Mesenchymal stem cell (in vitro differentiated cells and primary cell): ENCODE measurements around the gene NCOA5.

Experiments used
- DNase-seq: peaks from one replicate; pipeline ENCODE4 v3.0.0-alpha.2; 2013
- H2AFZ ChIP-seq: one replicate; pipeline ENCODE4 v1.6.1; 2013; ENCODE audit warnings: low read depth, mild to moderate bottlenecking, control low read depth, inconsistent platforms, low read length, moderate library complexity
- H2AK5ac ChIP-seq: 2 replicates; pipeline ENCODE4 v1.6.1; 2013; ENCODE audit warnings: low read length, moderate library complexity, mild to moderate bottlenecking, inconsistent platforms; ENCODE audit not compliant: severe bottlenecking
- H2BK120ac ChIP-seq: one replicate; pipeline ENCODE4 v1.6.1; 2013; ENCODE audit warnings: low read depth, mild to moderate bottlenecking, inconsistent platforms, low read length, moderate library complexity
- H2BK12ac ChIP-seq, 2 experiments: one replicate each; pipeline ENCODE4 v1.6.1; 2013; ENCODE audit warnings: inconsistent platforms in 2 of 2, low read length in 2 of 2, mild to moderate bottlenecking in 2 of 2, moderate library complexity in 2 of 2, control low read depth in 1 of 2
- H2BK15ac ChIP-seq: one replicate; pipeline ENCODE4 v1.6.1; 2013; ENCODE audit warnings: mild to moderate bottlenecking, low read depth, inconsistent platforms; ENCODE audit not compliant: poor library complexity, severe bottlenecking
- H2BK5ac ChIP-seq: 2 replicates; pipeline ENCODE4 v1.6.1; 2013; ENCODE audit warnings: low read depth, mild to moderate bottlenecking, low read length, control low read depth, inconsistent platforms; ENCODE audit not compliant: poor library complexity, severe bottlenecking
- H3K14ac ChIP-seq, 2 experiments: one replicate each; pipeline ENCODE4 v1.6.1; 2013; ENCODE audit warnings: inconsistent platforms in 2 of 2, low read length in 2 of 2, control low read depth in 1 of 2, mild to moderate bottlenecking in 1 of 2, moderate library complexity in 1 of 2
- H3K18ac ChIP-seq, 2 experiments: one replicate each; pipeline ENCODE4 v1.6.1; 2013; ENCODE audit warnings: inconsistent platforms in 2 of 2, low read length in 2 of 2, control low read depth in 1 of 2, low read depth in 1 of 2, mild to moderate bottlenecking in 1 of 2
- H3K23ac ChIP-seq, 2 experiments: one replicate each; pipeline ENCODE4 v1.6.1; 2013; ENCODE audit warnings: inconsistent platforms in 2 of 2, low read length in 2 of 2, mild to moderate bottlenecking in 2 of 2, moderate library complexity in 2 of 2, control low read depth in 1 of 2
- H3K27ac ChIP-seq: 2 replicates; pipeline ENCODE4 v1.5.1; 2013; ENCODE audit warnings: mild to moderate bottlenecking, moderate library complexity, low read length, control low read depth, inconsistent platforms; ENCODE audit not compliant: poor library complexity, severe bottlenecking
- H3K27me3 ChIP-seq, 2 experiments: 2 replicates each; pipeline versions ENCODE4 v1.6.1 to v1.7.0; 2013; ENCODE audit warnings: low read length in 2 of 2, mild to moderate bottlenecking in 2 of 2, moderate library complexity in 2 of 2, control low read depth in 1 of 2, inconsistent platforms in 1 of 2; ENCODE audit not compliant: control insufficient read depth in 1 of 2, insufficient read depth in 1 of 2
- H3K36me3 ChIP-seq, 2 experiments: 2 replicates each; pipeline versions ENCODE4 v1.6.1 to v1.7.0; 2013; ENCODE audit warnings: low read length in 2 of 2, control low read depth in 1 of 2, inconsistent platforms in 1 of 2, low read depth in 1 of 2, mild to moderate bottlenecking in 1 of 2; ENCODE audit not compliant: insufficient read depth in 2 of 2, control insufficient read depth in 1 of 2
- H3K4ac ChIP-seq, 2 experiments: one replicate each; pipeline ENCODE4 v1.6.1; 2013; ENCODE audit warnings: inconsistent platforms in 2 of 2, low read length in 2 of 2, mild to moderate bottlenecking in 2 of 2, moderate library complexity in 2 of 2, control low read depth in 1 of 2, low read depth in 1 of 2
- H3K4me1 ChIP-seq: 2 replicates; pipeline ENCODE4 v1.6.1; 2013; ENCODE audit warnings: low read depth, low read length, control low read depth; ENCODE audit not compliant: control insufficient read depth, insufficient read depth
- H3K4me2 ChIP-seq: 2 replicates; pipeline ENCODE4 v1.6.1; 2013; ENCODE audit warnings: low read length, mild to moderate bottlenecking, inconsistent platforms; ENCODE audit not compliant: poor library complexity, severe bottlenecking
- H3K4me3 ChIP-seq, 2 experiments: 2 replicates each; pipeline versions ENCODE4 v1.5.1 to v1.7.0; 2013; ENCODE audit warnings: low read length in 2 of 2, mild to moderate bottlenecking in 2 of 2, control low read depth in 1 of 2, low read depth in 1 of 2; ENCODE audit not compliant: insufficient read depth in 1 of 2
- H3K79me1 ChIP-seq: replicated peaks from 2 replicates; pipeline ENCODE4 v1.6.1; 2013; ENCODE audit warnings: mild to moderate bottlenecking, control low read depth, low read length, inconsistent platforms; ENCODE audit not compliant: poor library complexity, severe bottlenecking
- H3K9ac ChIP-seq: 2 replicates; pipeline ENCODE4 v1.7.0; 2013; ENCODE audit warnings: mild to moderate bottlenecking, low read length, moderate library complexity
- H3K9me3 ChIP-seq: 2 replicates; pipeline ENCODE4 v1.7.0; 2013; ENCODE audit warnings: mild to moderate bottlenecking, low read length; ENCODE audit not compliant: control insufficient read depth
- H4K8ac ChIP-seq: one replicate; pipeline ENCODE4 v1.6.1; 2013; ENCODE audit warnings: inconsistent platforms, mild to moderate bottlenecking, low read length, moderate library complexity
- H4K91ac ChIP-seq: one replicate; pipeline ENCODE4 v1.6.1; 2013; ENCODE audit warnings: mild to moderate bottlenecking, low read length, inconsistent platforms
- WGBS: methylation state at CpG from one replicate; pipeline ENCODE4 v1.1.7; 2013; ENCODE audit warnings: mixed read lengths; 5-methylcytosine and 5-hydroxymethylcytosine counted together

Gene NCOA5

DNA sequence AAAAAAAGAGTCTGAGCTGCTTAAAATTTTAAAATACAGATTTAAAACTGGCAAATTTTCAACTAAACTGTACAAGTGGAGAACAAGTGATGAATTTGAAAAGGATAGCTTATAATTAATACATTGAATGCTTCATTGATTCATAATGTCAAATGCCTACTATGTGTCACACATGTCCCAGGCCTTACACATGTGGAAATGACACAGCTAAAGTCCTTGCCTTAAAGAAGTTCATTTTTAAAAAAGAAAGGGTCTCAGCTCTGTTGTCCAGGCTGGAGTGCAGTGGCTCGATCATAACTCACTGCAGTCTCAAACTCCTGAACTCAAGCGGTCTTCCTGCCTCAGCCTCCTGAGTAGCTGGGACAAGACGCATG, 5.0 kb downstream of the NCOA5 start:
- Histone ChIP-seq H3K14ac (no peak overlapping the region), H4K91ac (no peak overlapping the region), H2BK12ac (no peak overlapping the region), H3K79me1 (no peaks in the 10 kb centered on the region), H2BK15ac (no peak overlapping the region), H3K9me3 (no peaks in the 10 kb centered on the region), H3K9ac (no peak overlapping the region), H2BK120ac (no peak overlapping the region), H3K27me3 (no peaks in the 10 kb centered on the region), H3K4me1 (peaks cover 9% of the 10 kb centered on the region), H3K4me3 (no peak overlapping the region), H3K23ac (no peak overlapping the region), H2BK5ac (no peak overlapping the region), H3K4me2 (no peak overlapping the region), H4K8ac (no peak overlapping the region), H3K4ac (no peak overlapping the region), H3K36me3 (peaks cover 0 to under 1% of the 10 kb centered on the region in 2 experiments), H3K18ac (no peak overlapping the region), H2AFZ (no peak overlapping the region), H2AK5ac (no peak overlapping the region), H3K27ac (no peak overlapping the region)
- 85% methylated on average over 3 of the region's 3 CpGs for WGBS
- DNase-seq = no peak

GRCh38 chr20:46083531-46084061, 6.2 kb downstream of the NCOA5 start:
- H3K27me3 ChIP-seq = no peaks in the 10 kb centered on the region
- H3K18ac ChIP-seq = no peak overlapping the region
- H3K4me1 ChIP-seq = peaks cover 9% of the 10 kb centered on the region
- no peak overlapping the region for H2BK12ac ChIP-seq
- no peak overlapping the region for H3K23ac ChIP-seq
- H3K9me3 ChIP-seq = no peaks in the 10 kb centered on the region
- no peak for DNase-seq
- H4K91ac ChIP-seq = no peak overlapping the region
- no peak overlapping the region for H2AK5ac ChIP-seq
- no peak overlapping the region for H3K4ac ChIP-seq
- H2BK5ac ChIP-seq = no peak overlapping the region
- no CpG with 5 or more reads among the region's 1 CpG for WGBS
- peaks cover 7% of the 10 kb centered on the region for H3K79me1 ChIP-seq
- no peak overlapping the region for H2BK15ac ChIP-seq
- no peak overlapping the region for H2BK120ac ChIP-seq
- H3K4me2 ChIP-seq = no peak overlapping the region
- no peak overlapping the region for H3K4me3 ChIP-seq
- no peak overlapping the region for H2AFZ ChIP-seq
- H3K27ac ChIP-seq = no peak overlapping the region
- H3K36me3 ChIP-seq = peaks cover 6 to 12% of the 10 kb centered on the region in 2 experiments
- H3K14ac ChIP-seq = no peak overlapping the region
- no peak overlapping the region for H4K8ac ChIP-seq
- no peak overlapping the region for H3K9ac ChIP-seq

- H3K27ac ChIP-seq = no peak overlapping the region
- no peaks in the 10 kb centered on the region for H3K27me3 ChIP-seq
- H2BK15ac ChIP-seq = no peak overlapping the region
- no peak overlapping the region for H3K4ac ChIP-seq
- peaks cover 7% of the 10 kb centered on the region for H3K79me1 ChIP-seq
- no peak overlapping the region for H3K9ac ChIP-seq
- no peak overlapping the region for H3K23ac ChIP-seq
- H3K9me3 ChIP-seq = no peaks in the 10 kb centered on the region
- no peak overlapping the region for H2BK12ac ChIP-seq
- no peak overlapping the region for H2AK5ac ChIP-seq
- H3K4me3 ChIP-seq = no peak overlapping the region
- no peak overlapping the region for H3K18ac ChIP-seq
- no peak overlapping the region for H2BK120ac ChIP-seq
- H3K4me1 ChIP-seq = peaks cover 9% of the 10 kb centered on the region
- peak; percentile 31 for DNase-seq
- H4K91ac ChIP-seq = no peak overlapping the region
- 87% methylated on average over 4 of the region's 6 CpGs for WGBS
- no peak overlapping the region for H4K8ac ChIP-seq
- H3K4me2 ChIP-seq = no peak overlapping the region
- H2BK5ac ChIP-seq = no peak overlapping the region
- H2AFZ ChIP-seq = no peak overlapping the region
- H3K14ac ChIP-seq = no peak overlapping the region
- peaks cover 8 to 17% of the 10 kb centered on the region in 2 experiments for H3K36me3 ChIP-seq
These were observed 6.7 kb downstream of the NCOA5 start for GRCh38 chr20:46083101-46083500.

- DNase-seq = no peak
- Histone ChIP-seq H2AK5ac (no peak overlapping the region), H3K79me1 (peaks cover 20% of the 10 kb centered on the region), H3K9me3 (no peaks in the 10 kb centered on the region), H2BK12ac (no peak overlapping the region), H2BK15ac (no peak overlapping the region), H3K4me1 (peaks cover 6% of the 10 kb centered on the region), H3K9ac (no peak overlapping the region), H4K8ac (no peak overlapping the region), H3K18ac (no peak overlapping the region), H3K36me3 (peaks cover 15 to 27% of the 10 kb centered on the region in 2 experiments), H3K14ac (no peak overlapping the region), H3K4me3 (no peak overlapping the region), H2AFZ (no peak overlapping the region), H3K23ac (no peak overlapping the region), H3K4ac (no peak overlapping the region), H3K27me3 (no peaks in the 10 kb centered on the region), H4K91ac (no peak overlapping the region), H2BK5ac (no peak overlapping the region), H2BK120ac (no peak overlapping the region), H3K27ac (no peak overlapping the region), H3K4me2 (no peak overlapping the region)
- WGBS = no CpG with 5 or more reads among the region's 1 CpG
These were observed 8.7 kb downstream of the NCOA5 start for GRCh38 chr20:46081074-46081473.
